Mesenchymal stem cell (in vitro differentiated cells and primary cell): ENCODE results near the gene TFAP2C.
"Not testable (repeated sequence)": the region's sequence is repeated elsewhere in the genome, so short reads cannot be mapped to it uniquely, and the experiment has no call there.

Experiments
- DNase-seq: peaks from one replicate; pipeline ENCODE4 v3.0.0-alpha.2; 2013
- H2AFZ ChIP-seq: one replicate; pipeline ENCODE4 v1.6.1; 2013; ENCODE audit warnings: low read depth, mild to moderate bottlenecking, control low read depth, inconsistent platforms, low read length, moderate library complexity
- H2AK5ac ChIP-seq: 2 replicates; pipeline ENCODE4 v1.6.1; 2013; ENCODE audit warnings: low read length, moderate library complexity, mild to moderate bottlenecking, inconsistent platforms; ENCODE audit not compliant: severe bottlenecking
- H2BK120ac ChIP-seq: one replicate; pipeline ENCODE4 v1.6.1; 2013; ENCODE audit warnings: low read depth, mild to moderate bottlenecking, inconsistent platforms, low read length, moderate library complexity
- H2BK12ac ChIP-seq, 2 experiments: one replicate each; pipeline ENCODE4 v1.6.1; 2013; ENCODE audit warnings: inconsistent platforms in 2 of 2, low read length in 2 of 2, mild to moderate bottlenecking in 2 of 2, moderate library complexity in 2 of 2, control low read depth in 1 of 2
- H2BK15ac ChIP-seq: one replicate; pipeline ENCODE4 v1.6.1; 2013; ENCODE audit warnings: mild to moderate bottlenecking, low read depth, inconsistent platforms; ENCODE audit not compliant: poor library complexity, severe bottlenecking
- H2BK5ac ChIP-seq: 2 replicates; pipeline ENCODE4 v1.6.1; 2013; ENCODE audit warnings: low read depth, mild to moderate bottlenecking, low read length, control low read depth, inconsistent platforms; ENCODE audit not compliant: poor library complexity, severe bottlenecking
- H3K14ac ChIP-seq, 2 experiments: one replicate each; pipeline ENCODE4 v1.6.1; 2013; ENCODE audit warnings: inconsistent platforms in 2 of 2, low read length in 2 of 2, control low read depth in 1 of 2, mild to moderate bottlenecking in 1 of 2, moderate library complexity in 1 of 2
- H3K18ac ChIP-seq, 2 experiments: one replicate each; pipeline ENCODE4 v1.6.1; 2013; ENCODE audit warnings: inconsistent platforms in 2 of 2, low read length in 2 of 2, control low read depth in 1 of 2, low read depth in 1 of 2, mild to moderate bottlenecking in 1 of 2
- H3K23ac ChIP-seq, 2 experiments: one replicate each; pipeline ENCODE4 v1.6.1; 2013; ENCODE audit warnings: inconsistent platforms in 2 of 2, low read length in 2 of 2, mild to moderate bottlenecking in 2 of 2, moderate library complexity in 2 of 2, control low read depth in 1 of 2
- H3K27ac ChIP-seq: 2 replicates; pipeline ENCODE4 v1.5.1; 2013; ENCODE audit warnings: mild to moderate bottlenecking, moderate library complexity, low read length, control low read depth, inconsistent platforms; ENCODE audit not compliant: poor library complexity, severe bottlenecking
- H3K27me3 ChIP-seq, 2 experiments: 2 replicates each; pipeline versions ENCODE4 v1.6.1 to v1.7.0; 2013; ENCODE audit warnings: low read length in 2 of 2, mild to moderate bottlenecking in 2 of 2, moderate library complexity in 2 of 2, control low read depth in 1 of 2, inconsistent platforms in 1 of 2; ENCODE audit not compliant: control insufficient read depth in 1 of 2, insufficient read depth in 1 of 2
- H3K36me3 ChIP-seq, 2 experiments: 2 replicates each; pipeline versions ENCODE4 v1.6.1 to v1.7.0; 2013; ENCODE audit warnings: low read length in 2 of 2, control low read depth in 1 of 2, inconsistent platforms in 1 of 2, low read depth in 1 of 2, mild to moderate bottlenecking in 1 of 2; ENCODE audit not compliant: insufficient read depth in 2 of 2, control insufficient read depth in 1 of 2
- H3K4ac ChIP-seq, 2 experiments: one replicate each; pipeline ENCODE4 v1.6.1; 2013; ENCODE audit warnings: inconsistent platforms in 2 of 2, low read length in 2 of 2, mild to moderate bottlenecking in 2 of 2, moderate library complexity in 2 of 2, control low read depth in 1 of 2, low read depth in 1 of 2
- H3K4me1 ChIP-seq: 2 replicates; pipeline ENCODE4 v1.6.1; 2013; ENCODE audit warnings: low read depth, low read length, control low read depth; ENCODE audit not compliant: control insufficient read depth, insufficient read depth
- H3K4me2 ChIP-seq: 2 replicates; pipeline ENCODE4 v1.6.1; 2013; ENCODE audit warnings: low read length, mild to moderate bottlenecking, inconsistent platforms; ENCODE audit not compliant: poor library complexity, severe bottlenecking
- H3K4me3 ChIP-seq, 2 experiments: 2 replicates each; pipeline versions ENCODE4 v1.5.1 to v1.7.0; 2013; ENCODE audit warnings: low read length in 2 of 2, mild to moderate bottlenecking in 2 of 2, control low read depth in 1 of 2, low read depth in 1 of 2; ENCODE audit not compliant: insufficient read depth in 1 of 2
- H3K79me1 ChIP-seq: replicated peaks from 2 replicates; pipeline ENCODE4 v1.6.1; 2013; ENCODE audit warnings: mild to moderate bottlenecking, control low read depth, low read length, inconsistent platforms; ENCODE audit not compliant: poor library complexity, severe bottlenecking
- H3K9ac ChIP-seq: 2 replicates; pipeline ENCODE4 v1.7.0; 2013; ENCODE audit warnings: mild to moderate bottlenecking, low read length, moderate library complexity
- H3K9me3 ChIP-seq: 2 replicates; pipeline ENCODE4 v1.7.0; 2013; ENCODE audit warnings: mild to moderate bottlenecking, low read length; ENCODE audit not compliant: control insufficient read depth
- H4K8ac ChIP-seq: one replicate; pipeline ENCODE4 v1.6.1; 2013; ENCODE audit warnings: inconsistent platforms, mild to moderate bottlenecking, low read length, moderate library complexity
- H4K91ac ChIP-seq: one replicate; pipeline ENCODE4 v1.6.1; 2013; ENCODE audit warnings: mild to moderate bottlenecking, low read length, inconsistent platforms
- WGBS: methylation state at CpG from one replicate; pipeline ENCODE4 v1.1.7; 2013; ENCODE audit warnings: mixed read lengths; 5-methylcytosine and 5-hydroxymethylcytosine counted together

The TFAP2C gene

DNA sequence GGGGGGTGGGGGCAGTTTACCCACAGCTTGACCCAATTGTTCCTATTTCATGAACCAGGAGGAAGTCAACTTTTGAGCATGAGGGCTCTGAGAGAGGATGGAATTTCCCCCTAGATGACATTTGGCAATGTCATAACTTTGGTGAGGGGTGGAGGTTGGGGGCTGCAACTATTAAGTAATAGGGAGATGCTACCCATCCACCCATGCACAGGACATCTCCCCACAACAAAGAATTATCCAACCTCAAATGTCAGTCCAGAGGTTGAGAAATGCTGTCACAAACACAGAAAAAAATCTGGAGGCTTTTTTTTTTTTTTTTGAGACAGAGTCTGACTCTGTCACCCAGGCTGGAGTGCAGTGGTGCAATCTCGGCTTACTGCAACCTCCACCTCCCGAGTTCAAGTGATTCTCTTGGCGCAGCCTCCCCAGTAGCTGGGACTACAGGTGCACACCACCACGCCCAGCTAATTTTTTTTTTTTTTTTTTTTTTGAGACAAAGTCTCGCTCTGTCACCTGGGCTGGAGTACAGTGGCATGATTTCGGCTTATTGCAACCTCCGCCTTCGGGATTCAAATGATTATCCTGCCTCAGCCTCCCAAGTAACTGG lies 29.3 kb downstream of the TFAP2C start:
- not testable (repeated sequence) for H2BK5ac ChIP-seq, H2BK15ac ChIP-seq, H2AFZ ChIP-seq, H3K23ac ChIP-seq, H3K4me3 ChIP-seq, H4K91ac ChIP-seq, H2BK120ac ChIP-seq, H3K27ac ChIP-seq, H2BK12ac ChIP-seq, H3K4me1 ChIP-seq, H3K9me3 ChIP-seq, DNase-seq, H3K4ac ChIP-seq, H3K36me3 ChIP-seq, H4K8ac ChIP-seq, H3K4me2 ChIP-seq, H3K14ac ChIP-seq, H3K18ac ChIP-seq, H2AK5ac ChIP-seq, H3K79me1 ChIP-seq, H3K9ac ChIP-seq
- peaks cover 0 to 27% of the 10 kb centered on the region in 2 experiments for H3K27me3 ChIP-seq
- WGBS = 94% methylated on average over 8 of the region's 8 CpGs

GRCh38 chr20:56663660-56664059 lies 34.6 kb downstream of the TFAP2C start:
- no peaks in the 10 kb centered on the region for H3K4me1 ChIP-seq
- no peak overlapping the region for H3K14ac ChIP-seq
- H2AK5ac ChIP-seq = no peak overlapping the region
- no peak overlapping the region for H4K91ac ChIP-seq
- no peak overlapping the region for H2BK5ac ChIP-seq
- H2AFZ ChIP-seq = no peak overlapping the region
- no peaks in the 10 kb centered on the region for H3K79me1 ChIP-seq
- H3K9me3 ChIP-seq = no peaks in the 10 kb centered on the region
- H3K18ac ChIP-seq = no peak overlapping the region
- no peak overlapping the region for H2BK15ac ChIP-seq
- no peak overlapping the region for H3K27ac ChIP-seq
- H3K4me2 ChIP-seq = no peak overlapping the region
- no peak overlapping the region for H3K23ac ChIP-seq
- H3K4me3 ChIP-seq = no peak overlapping the region
- H4K8ac ChIP-seq = no peak overlapping the region
- 89% methylated on average over 9 of the region's 9 CpGs for WGBS
- DNase-seq = no peak
- H2BK120ac ChIP-seq = no peak overlapping the region
- no peak overlapping the region for H2BK12ac ChIP-seq
- H3K27me3 ChIP-seq = peaks cover 0 to 11% of the 10 kb centered on the region in 2 experiments
- H3K9ac ChIP-seq = no peak overlapping the region
- H3K36me3 ChIP-seq = no peaks in the 10 kb centered on the region
- H3K4ac ChIP-seq = no peak overlapping the region

DNA sequence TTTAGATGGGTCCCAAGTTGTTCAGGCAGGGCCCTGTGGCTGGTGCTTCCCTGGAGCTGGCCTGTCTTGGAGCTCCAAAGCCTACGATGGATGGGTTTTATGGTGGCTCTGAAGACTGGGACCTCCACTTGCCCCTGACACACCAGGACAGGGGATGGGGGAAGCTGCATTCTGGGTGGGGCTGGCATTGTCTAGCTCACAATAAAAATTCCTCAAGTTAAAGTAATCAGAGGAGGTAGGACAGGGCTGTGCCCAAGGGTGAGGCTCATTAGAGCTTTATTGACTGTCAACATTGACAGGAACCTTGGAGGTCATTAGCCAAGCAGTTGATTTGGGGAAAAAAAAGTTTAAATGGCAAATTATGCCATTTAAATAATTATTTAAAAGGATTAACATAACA lies 35.7 kb downstream of the TFAP2C start:
- no peaks in the 10 kb centered on the region for H3K9me3 ChIP-seq
- H4K91ac ChIP-seq = no peak overlapping the region
- no peak overlapping the region for H3K27ac ChIP-seq
- no peak overlapping the region for H3K4me3 ChIP-seq
- peaks cover 0 to 14% of the 10 kb centered on the region in 2 experiments for H3K27me3 ChIP-seq
- no peak overlapping the region for H3K23ac ChIP-seq
- no peak overlapping the region for H2BK5ac ChIP-seq
- H2BK12ac ChIP-seq = no peak overlapping the region
- H2BK120ac ChIP-seq = no peak overlapping the region
- no peaks in the 10 kb centered on the region for H3K4me1 ChIP-seq
- H3K36me3 ChIP-seq = no peaks in the 10 kb centered on the region
- H2AK5ac ChIP-seq = no peak overlapping the region
- H3K79me1 ChIP-seq = no peaks in the 10 kb centered on the region
- no peak overlapping the region for H4K8ac ChIP-seq
- no peak overlapping the region for H3K4ac ChIP-seq
- 92% methylated on average over 1 of the region's 1 CpG for WGBS
- no peak overlapping the region for H3K14ac ChIP-seq
- no peak overlapping the region for H3K4me2 ChIP-seq
- no peak overlapping the region for H2AFZ ChIP-seq
- DNase-seq = no peak
- no peak overlapping the region for H3K9ac ChIP-seq
- H3K18ac ChIP-seq = no peak overlapping the region
- H2BK15ac ChIP-seq = no peak overlapping the region

DNA sequence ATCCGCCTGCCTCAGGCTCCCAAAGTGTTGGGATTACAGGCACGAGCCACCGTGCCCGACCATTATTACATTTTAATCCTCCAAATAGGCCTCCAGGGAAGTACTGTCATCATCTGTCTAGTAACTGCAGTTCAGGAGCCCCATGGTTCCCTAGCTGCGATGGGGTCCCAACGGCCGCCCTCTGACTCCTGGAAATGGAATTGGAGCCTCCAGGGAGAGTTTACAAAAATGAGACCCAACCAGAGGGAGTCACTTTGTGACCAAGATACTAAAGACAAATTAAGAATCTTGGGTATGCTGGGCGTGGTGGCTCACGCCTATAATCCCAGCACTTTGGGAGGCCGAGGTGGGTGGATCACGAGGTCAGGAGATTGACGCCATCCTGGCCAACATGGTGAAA lies 36.7 kb downstream of the TFAP2C start:
- Histone ChIP-seq H3K23ac (no peak overlapping the region), H3K36me3 (no peaks in the 10 kb centered on the region), H2BK15ac (no peak overlapping the region), H2BK120ac (no peak overlapping the region), H3K27ac (no peak overlapping the region), H3K9me3 (no peaks in the 10 kb centered on the region), H4K8ac (no peak overlapping the region), H2BK5ac (no peak overlapping the region), H3K4me3 (no peak overlapping the region), H4K91ac (no peak overlapping the region), H3K4me2 (no peak overlapping the region), H3K18ac (no peak overlapping the region), H3K27me3 (peaks cover 0 to 14% of the 10 kb centered on the region in 2 experiments), H3K4ac (no peak overlapping the region), H3K4me1 (no peaks in the 10 kb centered on the region), H2BK12ac (no peak overlapping the region), H2AFZ (no peak overlapping the region), H3K79me1 (no peaks in the 10 kb centered on the region), H3K14ac (no peak overlapping the region), H3K9ac (no peak overlapping the region), H2AK5ac (no peak overlapping the region)
- no peak for DNase-seq
- WGBS = 88% methylated on average over 12 of the region's 12 CpGs
